OCI-LY1 (cell line): ENCODE data around the gene AGPAT3.

Source experiments
- H2AFZ ChIP-seq: fragments of 200-600 bp; sonication (generic), shearing (Covaris generic); 2 replicates; pipeline ENCODE4 v1.6.0; 2014; ENCODE audit warnings: antibody characterized with exemption, mild to moderate bottlenecking, low read length
- H3F3A ChIP-seq: fragments of 200-600 bp; sonication (generic), shearing (Covaris generic); 2 replicates; pipeline ENCODE4 v1.6.0; 2014; ENCODE audit warnings: mild to moderate bottlenecking, antibody characterized with exemption, low read length, moderate library complexity; ENCODE audit not compliant: insufficient read depth
- H3K27ac ChIP-seq: fragments of 200-600 bp; sonication (generic); 2 replicates; pipeline ENCODE4 v1.5.1; 2014; ENCODE audit warnings: low read length, mixed run types, mild to moderate bottlenecking, low read depth; ENCODE audit not compliant: poor library complexity, severe bottlenecking
- H3K27me3 ChIP-seq: fragments of 200-600 bp; sonication (generic); 2 replicates; pipeline ENCODE4 v1.6.0; 2014; ENCODE audit warnings: antibody characterized with exemption, mild to moderate bottlenecking, low read length, moderate library complexity; ENCODE audit not compliant: insufficient read depth
- H3K36me3 ChIP-seq: fragments of 200-600 bp; sonication (generic); 2 replicates; pipeline ENCODE4 v1.6.1; 2014; ENCODE audit warnings: mild to moderate bottlenecking, antibody characterized with exemption, low read length, moderate library complexity, mixed read lengths; ENCODE audit not compliant: insufficient read depth
- H3K4me1 ChIP-seq: fragments of 200-600 bp; sonication (generic); 2 replicates; pipeline ENCODE4 v1.5.1; 2014; ENCODE audit warnings: mild to moderate bottlenecking, low read length, moderate library complexity; ENCODE audit not compliant: insufficient read depth, severe bottlenecking
- H3K4me2 ChIP-seq: fragments of 200-600 bp; sonication (generic), shearing (Covaris generic); 2 replicates; pipeline ENCODE4 v1.6.1; 2014; ENCODE audit warnings: low read length
- H3K4me3 ChIP-seq: fragments of 200-600 bp; sonication (generic); 2 replicates; pipeline ENCODE4 v1.5.1; 2014; ENCODE audit warnings: low read length, low read depth, mild to moderate bottlenecking, mixed read lengths; ENCODE audit not compliant: poor library complexity, severe bottlenecking
- H3K79me2 ChIP-seq: fragments of 200-600 bp; shearing (Covaris generic); 2 replicates; pipeline ENCODE4 v1.6.1; 2016; ENCODE audit warnings: mixed run types, low read length, mixed read lengths; ENCODE audit not compliant: insufficient read depth
- H3K9ac ChIP-seq: fragments of 200-600 bp; sonication (generic), shearing (Covaris generic); 2 replicates; pipeline ENCODE4 v1.6.1; 2014; ENCODE audit warnings: mild to moderate bottlenecking, low read length, mixed read lengths
- H3K9me2 ChIP-seq: fragments of 200-600 bp; sonication (generic), shearing (Covaris generic); 2 replicates; pipeline ENCODE4 v1.6.1; 2014; ENCODE audit warnings: low read depth, mild to moderate bottlenecking, low read length, mixed read lengths
- H3K9me3 ChIP-seq: fragments of 200-600 bp; shearing (Covaris generic); 2 replicates; pipeline ENCODE4 v1.6.1; 2014; ENCODE audit warnings: low read length, mixed read lengths
- H4K20me1 ChIP-seq: fragments of 200-600 bp; sonication (generic), shearing (Covaris generic); 2 replicates; pipeline ENCODE4 v1.6.0; 2016; ENCODE audit warnings: mild to moderate bottlenecking, low read length; ENCODE audit not compliant: insufficient read depth
- CTCF ChIP-seq: fragments of 200-600 bp; sonication (generic), shearing (Covaris generic); IDR thresholded peaks from 2 replicates; pipeline ENCODE4 v1.5.1; 2017; ENCODE audit warnings: mild to moderate bottlenecking, antibody characterized with exemption, low read length, moderate library complexity, mixed read lengths
- EZH2 ChIP-seq: fragments of 200-600 bp; sonication (generic), shearing (Covaris generic); IDR thresholded peaks from 2 replicates; pipeline ENCODE4 v1.8.0; 2017; ENCODE audit warnings: borderline replicate concordance, mixed run types, mild to moderate bottlenecking, antibody characterized with exemption, low read length, moderate library complexity, mixed read lengths

AGPAT3 gene

GRCh38 chr21:44006656-44007055 lies 141.6 kb downstream of the AGPAT3 start:
- Histone ChIP-seq H4K20me1 (no peaks in the 10 kb centered on the region), H3K27me3 (no peaks in the 10 kb centered on the region; the same call in 1 of the 2 replicates), H3K4me1 (peaks cover 9% of the 10 kb centered on the region), H3K4me2 (no peak overlapping the region), H2AFZ (no peak overlapping the region), H3K36me3 (no peaks in the 10 kb centered on the region), H3F3A (no peaks in the 10 kb centered on the region), H3K4me3 (no peak overlapping the region), H3K9me2 (no peaks in the 10 kb centered on the region), H3K27ac (no peak overlapping the region), H3K9ac (no peak overlapping the region), H3K9me3 (no peaks in the 10 kb centered on the region), H3K79me2 (no peaks in the 10 kb centered on the region)
- no peak for TF ChIP-seq EZH2
- TF ChIP-seq CTCF = no peak

- no peak overlapping the region for H3K9ac ChIP-seq
Measured at GRCh38 chr21:44010429-44010828, 145.4 kb downstream of the AGPAT3 start.

GRCh38 chr21:44011123-44011522 lies 146.1 kb downstream of the AGPAT3 start:
- Histone ChIP-seq H3K9ac (peak overlapping the region; percentile 84), H3K27ac (no peak overlapping the region), H2AFZ (no peak overlapping the region), H3K36me3 (no peaks in the 10 kb centered on the region), H3K4me3 (peak overlapping the region; percentile 82), H3F3A (no peaks in the 10 kb centered on the region), H4K20me1 (no peaks in the 10 kb centered on the region), H3K4me1 (peaks cover 37% of the 10 kb centered on the region), H3K9me2 (no peaks in the 10 kb centered on the region), H3K27me3 (no peaks in the 10 kb centered on the region), H3K4me2 (peak overlapping the region; percentile 72), H3K79me2 (peaks cover 32% of the 10 kb centered on the region), H3K9me3 (no peaks in the 10 kb centered on the region)
- no peak for TF ChIP-seq CTCF
- TF ChIP-seq EZH2 = no peak

More at GRCh38 chr21:44010429-44010828, 145.4 kb downstream of the AGPAT3 start:
- no peaks in the 10 kb centered on the region for H4K20me1 ChIP-seq
- no peak overlapping the region for H3K27ac ChIP-seq
- no peaks in the 10 kb centered on the region for H3F3A ChIP-seq
- no peak overlapping the region for H3K4me3 ChIP-seq
- H3K79me2 ChIP-seq = peaks cover 25% of the 10 kb centered on the region
- H3K4me1 ChIP-seq = peaks cover 30% of the 10 kb centered on the region
- no peak overlapping the region for H2AFZ ChIP-seq
- no peaks in the 10 kb centered on the region for H3K27me3 ChIP-seq
- no peaks in the 10 kb centered on the region for H3K9me3 ChIP-seq
- H3K9me2 ChIP-seq = no peaks in the 10 kb centered on the region
- no peaks in the 10 kb centered on the region for H3K36me3 ChIP-seq
- TF ChIP-seq CTCF = no peak
- no peak for TF ChIP-seq EZH2
- H3K4me2 ChIP-seq = no peak overlapping the region
